ENCODE data around the gene RAB2B. TPM values are rescaled to one million over a fixed set of nuclear protein-coding genes. Genes with fewer than 3 reads are reported as not detected.

Gene RAB2B
- 10 to 100 TPM; 20.6 to 33.9 (median 26.2) TPM for total RNA-seq

GRCh38 chr14:21476925-21477681 is at the start of gene RAB2B, which contains the start of gene TOX4:
Gene RAB2B (minus strand): TSS chr14:21476959. CDS start chr14:21476872, 87 bp downstream.
Gene TOX4 (plus strand): TSS chr14:21477195. CDS start chr14:21477279, 84 bp downstream.
- H3K4me3 ChIP-seq, result peak within 1 kb of the TSS; percentile 67 to 94 (median 82)
- peak; percentile 88 to 96 for DNase-seq (ENCODE audit: low spot score in 2 of 2)
- peaks cover 0 to 34% (median 0%) of the 10 kb centered on the region in 3 donors for H3K36me3 ChIP-seq
- peak within 1 kb of the TSS; percentile 73 to 97 (median 92) for H3K27ac ChIP-seq
- H3K4me1 ChIP-seq, result peaks cover 0 to 31% (median 16%) of the 10 kb centered on the region in 4 donors
- no peaks in the 10 kb centered on the region for H3K27me3 ChIP-seq
- 1% methylated on average over 49 of the region's 49 CpGs for WGBS, 2 donors
- no peaks in the 10 kb centered on the region for H3K9me3 ChIP-seq
- TF ChIP-seq CTCF (IDR thresholded peaks at IDR 0.05) (peak; percentile 96 to 100 (median 98)), POLR2A (IDR thresholded peaks at IDR 0.05) (peak in 1 of 2 donors; percentile 68), EP300 (IDR thresholded peaks at IDR 0.05) (peak; percentile 77 to 94)

GRCh38 chr14:21525962-21526671 is 49.4 kb upstream of the RAB2B start, which contains the start of gene SALL2:
Gene SALL2 (minus strand): TSS chr14:21526346. CDS start chr14:21526127, 219 bp downstream.
- Histone ChIP-seq H3K4me3 (peak within 1 kb of the TSS; percentile 56 to 90 (median 73)), H3K4me1 (peaks cover 0 to 22% (median 7%) of the 10 kb centered on the region in 4 donors), H3K27me3 (no peaks in the 10 kb centered on the region), H3K36me3 (peaks cover 0 to 35% (median 0%) of the 10 kb centered on the region in 3 donors), H3K27ac (peak within 1 kb of the TSS; percentile 51 to 89 (median 77)), H3K9me3 (no peaks in the 10 kb centered on the region)
- 0 to 1% methylated on average over 24 to 43 of the region's 43 CpGs for WGBS, 2 donors
- peak; percentile 33 to 54 for DNase-seq (ENCODE audit: low spot score in 2 of 2)
- TF ChIP-seq EP300 (IDR thresholded peaks at IDR 0.05), result no peak
- no peak for TF ChIP-seq CTCF (IDR thresholded peaks at IDR 0.05)
- no peak for TF ChIP-seq POLR2A (IDR thresholded peaks at IDR 0.05)

GRCh38 chr14:21525571-21525961 is 48.8 kb upstream of the RAB2B start:
- WGBS, 2 donors, result 22 to 31% methylated on average over 8 to 12 of the region's 12 CpGs
- TF ChIP-seq EP300 (IDR thresholded peaks at IDR 0.05), result no peak
- TF ChIP-seq POLR2A (IDR thresholded peaks at IDR 0.05), result no peak
- TF ChIP-seq CTCF (IDR thresholded peaks at IDR 0.05), result no peak

GRCh38 chr14:21524575-21525490 is 48.1 kb upstream of the RAB2B start:
- H3K27me3 ChIP-seq, result no peaks in the 10 kb centered on the region
- WGBS, 2 donors, result 85 to 89% methylated on average over 13 to 18 of the region's 18 CpGs
- peak overlapping the region in 2 of 4 donors; percentile 88 to 89 for H3K27ac ChIP-seq
- no peak for DNase-seq (ENCODE audit: low spot score in 2 of 2)
- peak overlapping the region in 2 of 4 donors; percentile 75 to 90 for H3K4me3 ChIP-seq
- H3K36me3 ChIP-seq, result peaks cover 0 to 35% (median 0%) of the 10 kb centered on the region in 3 donors
- peaks cover 0 to 22% (median 7%) of the 10 kb centered on the region in 4 donors for H3K4me1 ChIP-seq
- no peak for TF ChIP-seq POLR2A (IDR thresholded peaks at IDR 0.05)
- H3K9me3 ChIP-seq, result no peaks in the 10 kb centered on the region

More at GRCh38 chr14:21525571-21525961, 48.8 kb upstream of the RAB2B start:
- Histone ChIP-seq H3K4me1 (peaks cover 0 to 22% (median 7%) of the 10 kb centered on the region in 4 donors), H3K4me3 (peak overlapping the region; percentile 56 to 90 (median 73)), H3K9me3 (no peaks in the 10 kb centered on the region), H3K27me3 (no peaks in the 10 kb centered on the region), H3K27ac (peak overlapping the region; percentile 51 to 89 (median 77)), H3K36me3 (peaks cover 0 to 35% (median 0%) of the 10 kb centered on the region in 3 donors)
- no peak for DNase-seq (ENCODE audit: low spot score in 2 of 2)

- H3K9me3 ChIP-seq, result no peaks in the 10 kb centered on the region
- H3K4me3 ChIP-seq, result no peak overlapping the region
- no peak for DNase-seq (ENCODE audit: low spot score in 2 of 2)
- peaks cover 0 to 22% (median 7%) of the 10 kb centered on the region in 4 donors for H3K4me1 ChIP-seq
- 89 to 90% methylated on average over 7 of the region's 7 CpGs for WGBS, 2 donors
- no peaks in the 10 kb centered on the region for H3K27me3 ChIP-seq
- TF ChIP-seq CTCF (IDR thresholded peaks at IDR 0.05), result no peak
- peaks cover 0 to 35% (median 0%) of the 10 kb centered on the region in 3 donors for H3K36me3 ChIP-seq
- H3K27ac ChIP-seq, result no peak overlapping the region
These were observed 46.4 kb upstream of the RAB2B start for GRCh38 chr14:21523203-21523602.

Data from tibial nerve (tissue), 4 donors.